Sigmoid colon (tissue), 7 donors: ENCODE measurements around the gene ZCCHC7. TPM values are rescaled to one million over a fixed set of nuclear protein-coding genes. Genes with fewer than 3 reads are reported as not detected.

ENCODE experiments used
- DNase-seq: peaks from one replicate; pipeline ENCODE4 v3.0.0-alpha.2; 2019
- H3K27ac ChIP-seq, 4 donors: fragments of 200-600 bp; sonication (generic); one replicate each; pipeline ENCODE4 v1.5.1; 2016 to 2019; ENCODE audit warnings: mild to moderate bottlenecking in 1 of 4
- H3K27me3 ChIP-seq, 3 donors: fragments of 200-600 bp; sonication (generic); one replicate each; pipeline ENCODE4 v1.5.1; 2019; ENCODE audit warnings: mild to moderate bottlenecking in 1 of 3
- H3K36me3 ChIP-seq, 4 donors: fragments of 200-600 bp; sonication (generic); one replicate each; pipeline ENCODE4 v1.5.1; 2016 to 2019
- H3K4me1 ChIP-seq, 4 donors: fragments of 200-600 bp; sonication (generic); one replicate each; pipeline ENCODE4 v1.5.1; 2017 to 2019
- H3K4me3 ChIP-seq, 4 donors: fragments of 200-600 bp; sonication (generic); one replicate each; pipeline ENCODE4 v1.5.1; 2017 to 2019; ENCODE audit warnings: mild to moderate bottlenecking in 2 of 4, moderate library complexity in 1 of 4
- H3K9me3 ChIP-seq, 4 donors: fragments of 200-600 bp in 3 of 4; sonication (generic) in 3 of 4; one replicate each; pipeline versions ENCODE4 v1.5.1 to v1.6.1; 2013 to 2019
- CTCF ChIP-seq, 4 experiments: fragments of 450-650 bp in 3 of 4; fragments of 200-600 bp in 1 of 4; IDR thresholded peaks; one replicate each; pipeline ENCODE4 v1.5.1; 2016 to 2019; ENCODE audit warnings: antibody characterized with exemption in 4 of 4, mild to moderate bottlenecking in 3 of 4, moderate library complexity in 2 of 4
- EP300 ChIP-seq, 4 donors: sonication (generic); formaldehyde crosslinking; IDR thresholded peaks; one replicate each; pipeline ENCODE4 v1.6.1; 2017; ENCODE audit warnings: antibody characterized with exemption in 4 of 4
- POLR2A ChIP-seq, 2 donors: fragments of 450-650 bp; IDR thresholded peaks; one replicate each; pipeline ENCODE4 v1.6.1; 2016; ENCODE audit warnings: antibody characterized with exemption in 2 of 2, mild to moderate bottlenecking in 2 of 2, moderate library complexity in 2 of 2
- POLR2AphosphoS5 ChIP-seq, 4 donors: sonication (generic); formaldehyde crosslinking; IDR thresholded peaks; one replicate each; pipeline ENCODE4 v1.6.1; 2017; ENCODE audit warnings: antibody characterized with exemption in 4 of 4
- WGBS, 2 donors: extraction: QIAGEN DNeasy Blood & Tissue Kit; methylation state at CpG; one replicate each; pipeline ENCODE4 v1.1.7; 2013; 5-methylcytosine and 5-hydroxymethylcytosine counted together
- intact Hi-C: fragments of 100-400 bp; cut with DNase I; formaldehyde crosslinking; loops from one replicate; pipeline ENCODE4 v1.15.1; 2023
- polyA plus RNA-seq, 3 donors: library from polyadenylated mRNA; stranded (reverse); fragments of 200-250 nt; gene quantifications; one replicate each; pipeline ENCODE4 v1.2.3, GENCODE V29; 2013
- total RNA-seq, 4 donors: library from RNA; depleted of rRNA; stranded (reverse); fragments of >200 nt; gene quantifications; one replicate each; pipeline ENCODE4 v1.1.0, GENCODE V29; 2016
- donor health status: healthy with polysubstance abuse.
- donor health status: Bipolar disorder and iron deficiency.
- donor health status: healthy.

The ZCCHC7 gene
- total and polyA plus RNA-seq, 7 donors, result 5.8 to 24.6 (median 19.1) TPM

- no peaks in the 10 kb centered on the region for H3K9me3 ChIP-seq
- TF ChIP-seq POLR2A (IDR thresholded peaks at IDR 0.05) (no peak), EP300 (IDR thresholded peaks at IDR 0.05) (no peak), POLR2AphosphoS5 (IDR thresholded peaks at IDR 0.05) (no peak)
- no peaks in the 10 kb centered on the region for H3K36me3 ChIP-seq
- DNase-seq, result no peak
- intact Hi-C loops, result no loop called here
- H3K27ac ChIP-seq, result no peak overlapping the region
- H3K4me3 ChIP-seq, result no peak overlapping the region
- WGBS, 2 donors, result 88 to 89% methylated on average over 3 of the region's 3 CpGs
- H3K4me1 ChIP-seq, result no peaks in the 10 kb centered on the region
- H3K27me3 ChIP-seq, result no peaks in the 10 kb centered on the region
These were observed 59.2 kb downstream of the ZCCHC7 start for GRCh38 chr9:37179576-37179975.

- TF ChIP-seq POLR2AphosphoS5 (IDR thresholded peaks at IDR 0.05), result no peak
- no peak for TF ChIP-seq POLR2A (IDR thresholded peaks at IDR 0.05)
- TF ChIP-seq CTCF (IDR thresholded peaks at IDR 0.05), result no peak
- TF ChIP-seq EP300 (IDR thresholded peaks at IDR 0.05), result no peak
These were observed 59.8 kb downstream of the ZCCHC7 start for GRCh38 chr9:37180138-37180537.

GRCh38 chr9:37182718-37183117 lies 62.3 kb downstream of the ZCCHC7 start:
- H3K9me3 ChIP-seq, result no peaks in the 10 kb centered on the region
- intact Hi-C loops, result no loop called here
- H3K4me1 ChIP-seq, result no peaks in the 10 kb centered on the region
- H3K4me3 ChIP-seq, result no peak overlapping the region
- no peak for DNase-seq
- H3K36me3 ChIP-seq, result no peaks in the 10 kb centered on the region
- no peak overlapping the region for H3K27ac ChIP-seq
- H3K27me3 ChIP-seq, result no peaks in the 10 kb centered on the region
- TF ChIP-seq POLR2AphosphoS5 (IDR thresholded peaks at IDR 0.05), result no peak
- no peak for TF ChIP-seq CTCF (IDR thresholded peaks at IDR 0.05)
- TF ChIP-seq EP300 (IDR thresholded peaks at IDR 0.05), result no peak
- TF ChIP-seq POLR2A (IDR thresholded peaks at IDR 0.05), result no peak
- 96% methylated on average over 1 of the region's 1 CpG for WGBS, 2 donors

More at GRCh38 chr9:37180138-37180537, 59.8 kb downstream of the ZCCHC7 start:
- Histone ChIP-seq H3K36me3 (no peaks in the 10 kb centered on the region), H3K4me3 (no peak overlapping the region), H3K9me3 (no peaks in the 10 kb centered on the region), H3K27me3 (no peaks in the 10 kb centered on the region), H3K27ac (no peak overlapping the region), H3K4me1 (no peaks in the 10 kb centered on the region)
- DNase-seq, result no peak
- intact Hi-C loops, result no loop called here
- WGBS, 2 donors, result 59 to 74% methylated on average over 2 of the region's 2 CpGs

GRCh38 chr9:37184905-37185867 lies 64.8 kb downstream of the ZCCHC7 start:
- 75 to 90% methylated on average over 4 of the region's 4 CpGs for WGBS, 2 donors
- Histone ChIP-seq H3K27me3 (no peaks in the 10 kb centered on the region), H3K4me1 (no peaks in the 10 kb centered on the region), H3K27ac (no peak overlapping the region), H3K4me3 (no peak overlapping the region), H3K36me3 (peaks cover 0 to 3% (median 0%) of the 10 kb centered on the region in 4 donors), H3K9me3 (no peaks in the 10 kb centered on the region)
- TF ChIP-seq POLR2A (IDR thresholded peaks at IDR 0.05), result no peak
- intact Hi-C loops, result no loop called here
- DNase-seq, result no peak

GRCh38 chr9:37187292-37187691 lies 66.9 kb downstream of the ZCCHC7 start:
- Histone ChIP-seq H3K4me1 (no peaks in the 10 kb centered on the region), H3K4me3 (no peak overlapping the region), H3K27ac (no peak overlapping the region), H3K27me3 (no peaks in the 10 kb centered on the region), H3K36me3 (peaks cover 0 to 3% (median 0%) of the 10 kb centered on the region in 4 donors), H3K9me3 (no peaks in the 10 kb centered on the region)
- TF ChIP-seq POLR2AphosphoS5 (IDR thresholded peaks at IDR 0.05) (no peak), EP300 (IDR thresholded peaks at IDR 0.05) (no peak), CTCF (IDR thresholded peaks at IDR 0.05) (no peak), POLR2A (IDR thresholded peaks at IDR 0.05) (no peak)
- WGBS, 2 donors, result 71 to 92% methylated on average over 6 of the region's 6 CpGs
- intact Hi-C loops, result no loop called here
- DNase-seq, result no peak
